Hindlimb muscle (tissue), 1 donor: ENCODE results near the gene ZDHHC17. TPM values are rescaled to one million over a fixed set of nuclear protein-coding genes. Genes with fewer than 3 reads are reported as not detected.
A peak's percentile ranks its signal among the peaks of the same experiment; 100 is the strongest.
"Not testable (repeated sequence)": the region's sequence is repeated elsewhere in the genome, so short reads cannot be mapped to it uniquely, and the experiment has no call there.

Source experiments
- DNase-seq: peaks from one replicate; pipeline ENCODE4 v3.0.0-alpha.2; 2013
- polyA plus RNA-seq: library from polyadenylated mRNA; unstranded; fragments of 120-200 nt; gene quantifications from one replicate; pipeline ENCODE4 v1.2.1, GENCODE V29; 2013; ENCODE audit not compliant: insufficient read length

The ZDHHC17 gene
- polyA plus RNA-seq, 1 donor: 43.0 TPM

- DNase-seq: no peak
These were observed 4.7 kb downstream of the ZDHHC17 start for GRCh38 chr12:76768576-76768975.

GRCh38 chr12:76777765-76778216 lies 13.9 kb downstream of the ZDHHC17 start:
- no peak for DNase-seq

- DNase-seq: no peak
These were observed 14.4 kb downstream of the ZDHHC17 start for GRCh38 chr12:76778364-76778763.

- DNase-seq: not testable (repeated sequence)
These were observed 15.4 kb downstream of the ZDHHC17 start for GRCh38 chr12:76779310-76779709.

- no peak for DNase-seq
These were observed 17.4 kb downstream of the ZDHHC17 start for GRCh38 chr12:76781321-76781720.

GRCh38 chr12:76782526-76782925 lies 18.6 kb downstream of the ZDHHC17 start:
- DNase-seq: no peak

GRCh38 chr12:76784600-76785051 lies 20.7 kb downstream of the ZDHHC17 start:
- peak; percentile 93 for DNase-seq

- no peak for DNase-seq
These were observed 21.5 kb downstream of the ZDHHC17 start for GRCh38 chr12:76785407-76785806.

- no peak for DNase-seq
These were observed 23.1 kb downstream of the ZDHHC17 start for GRCh38 chr12:76786986-76787385.

- no peak for DNase-seq
These were observed 23.8 kb downstream of the ZDHHC17 start for GRCh38 chr12:76787689-76788088.

- no peak for DNase-seq
These were observed 25.6 kb downstream of the ZDHHC17 start for GRCh38 chr12:76789335-76790050.

GRCh38 chr12:76790564-76791552 lies 26.9 kb downstream of the ZDHHC17 start:
- no peak for DNase-seq

- no peak for DNase-seq
These were observed 28.9 kb downstream of the ZDHHC17 start for GRCh38 chr12:76792828-76793227.

GRCh38 chr12:76798864-76799263 lies 34.9 kb downstream of the ZDHHC17 start:
- no peak for DNase-seq

- no peak for DNase-seq
These were observed 35.4 kb downstream of the ZDHHC17 start for GRCh38 chr12:76799362-76799761.

GRCh38 chr12:76802060-76802459 lies 38.1 kb downstream of the ZDHHC17 start:
- DNase-seq: no peak

GRCh38 chr12:76804435-76804976 lies 40.6 kb downstream of the ZDHHC17 start:
- DNase-seq: no peak

GRCh38 chr12:76810671-76811419 lies 46.9 kb downstream of the ZDHHC17 start:
- DNase-seq: no peak

- DNase-seq: no peak
These were observed 48.1 kb downstream of the ZDHHC17 start for GRCh38 chr12:76811976-76812375.

GRCh38 chr12:76813265-76813664 lies 49.4 kb downstream of the ZDHHC17 start:
- DNase-seq: no peak

GRCh38 chr12:76813972-76814371 lies 50.1 kb downstream of the ZDHHC17 start:
- DNase-seq: no peak

GRCh38 chr12:76820888-76821482 lies 57.1 kb downstream of the ZDHHC17 start:
- DNase-seq: no peak
